IPS-15b (cell line): Measurements from ENCODE around the gene ADRM1.

Source experiments
- H3K27me3 ChIP-seq: one replicate; pipeline ENCODE4 v1.6.1; 2013; ENCODE audit warnings: low read length; ENCODE audit not compliant: control insufficient read depth, insufficient read depth
- H3K36me3 ChIP-seq: one replicate; pipeline ENCODE4 v1.6.1; 2013; ENCODE audit warnings: low read length; ENCODE audit not compliant: control insufficient read depth, insufficient read depth
- H3K4me1 ChIP-seq: one replicate; pipeline ENCODE4 v1.6.1; 2013; ENCODE audit warnings: mild to moderate bottlenecking, low read length; ENCODE audit not compliant: control insufficient read depth, insufficient read depth
- H3K4me3 ChIP-seq: one replicate; pipeline ENCODE4 v1.5.1; 2013; ENCODE audit warnings: low read depth, low read length
- H3K9ac ChIP-seq: one replicate; pipeline ENCODE4 v1.6.1; 2013; ENCODE audit warnings: low read depth, mild to moderate bottlenecking, low read length
- H3K9me3 ChIP-seq: one replicate; pipeline ENCODE4 v1.6.1; 2013; ENCODE audit warnings: mild to moderate bottlenecking, low read length; ENCODE audit not compliant: control insufficient read depth, insufficient read depth

Gene ADRM1

GRCh38 chr20:62331347-62331746 is 28.6 kb downstream of the ADRM1 start:
- H3K4me3 ChIP-seq: no peak overlapping the region
- H3K9ac ChIP-seq: no peak overlapping the region
- no peaks in the 10 kb centered on the region for H3K4me1 ChIP-seq
- H3K36me3 ChIP-seq: peaks cover 82% of the 10 kb centered on the region
- H3K27me3 ChIP-seq: no peaks in the 10 kb centered on the region
- no peaks in the 10 kb centered on the region for H3K9me3 ChIP-seq

DNA sequence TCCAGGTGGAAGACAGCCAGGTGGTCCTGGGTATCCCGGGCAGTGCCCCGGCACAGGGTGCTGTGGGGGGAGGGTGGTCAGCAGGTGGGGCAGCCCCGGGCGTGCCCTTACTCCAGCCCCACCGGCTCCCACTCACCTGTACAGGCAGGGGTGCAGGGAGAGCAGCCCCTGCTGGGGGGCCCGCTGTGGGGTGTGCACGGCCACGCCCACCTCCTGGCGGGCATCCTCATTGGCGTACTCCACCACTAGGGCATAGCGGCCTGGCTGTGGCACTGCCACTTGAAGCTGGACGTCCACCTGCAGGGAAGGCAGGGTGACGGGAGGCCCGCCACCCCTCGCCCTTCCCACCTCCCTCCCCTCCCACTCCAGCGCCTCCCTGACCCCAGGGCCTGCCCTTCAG is 29.6 kb downstream of the ADRM1 start:
- H3K36me3 ChIP-seq: peaks cover 83% of the 10 kb centered on the region

DNA sequence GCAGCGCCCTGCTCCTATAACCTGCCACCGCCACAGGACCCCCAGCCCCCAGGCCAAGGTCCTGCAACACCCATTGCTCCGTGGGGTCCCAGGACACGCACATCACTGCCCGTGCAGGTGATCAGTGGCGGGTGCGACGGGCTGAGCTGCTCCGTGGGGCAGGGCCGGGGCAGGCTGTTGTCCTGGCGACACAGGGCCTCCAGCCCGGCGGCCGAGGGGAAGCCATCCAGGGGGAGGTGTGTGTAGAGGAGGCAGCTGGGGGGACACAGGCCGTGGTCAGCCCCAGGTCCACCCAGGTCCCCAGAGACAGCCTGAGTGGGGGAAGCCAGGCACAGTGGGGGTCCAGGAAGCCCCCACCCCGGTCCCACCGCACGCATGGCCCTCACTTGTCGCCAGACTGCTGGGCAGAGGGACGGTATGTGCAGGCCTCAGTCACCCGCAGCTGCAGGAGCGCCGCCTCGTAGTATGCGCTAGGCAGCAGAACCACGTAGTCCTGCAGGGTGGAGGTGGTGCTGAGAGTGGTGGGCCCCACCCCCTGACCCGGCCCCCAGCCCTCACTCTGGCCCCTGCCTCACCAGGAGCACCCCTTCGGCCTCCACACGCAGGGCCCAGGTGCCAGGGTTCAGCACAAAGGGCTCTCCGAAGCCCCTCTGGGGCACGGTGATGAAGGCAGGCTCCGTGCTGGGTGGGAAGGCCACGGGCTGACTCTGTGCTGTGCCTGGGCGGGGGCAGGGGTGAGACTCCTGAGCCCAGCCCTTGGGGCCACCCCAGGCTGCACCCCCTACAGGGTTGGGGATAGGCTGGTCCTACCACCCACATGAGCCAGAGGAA is 30.4 kb downstream of the ADRM1 start:
- H3K27me3 ChIP-seq: no peaks in the 10 kb centered on the region
- no peaks in the 10 kb centered on the region for H3K9me3 ChIP-seq
- no peak overlapping the region for H3K9ac ChIP-seq
- H3K4me3 ChIP-seq: no peak overlapping the region
- H3K36me3 ChIP-seq: peaks cover 83% of the 10 kb centered on the region
- H3K4me1 ChIP-seq: no peaks in the 10 kb centered on the region

More for the DNA sequence above, 29.6 kb downstream of the ADRM1 start:
- H3K9me3 ChIP-seq: no peaks in the 10 kb centered on the region
- no peak overlapping the region for H3K4me3 ChIP-seq
- no peak overlapping the region for H3K9ac ChIP-seq
- H3K4me1 ChIP-seq: no peaks in the 10 kb centered on the region
- H3K27me3 ChIP-seq: no peaks in the 10 kb centered on the region

GRCh38 chr20:62333820-62334595 is 31.2 kb downstream of the ADRM1 start:
- H3K27me3 ChIP-seq: no peaks in the 10 kb centered on the region
- no peaks in the 10 kb centered on the region for H3K4me1 ChIP-seq
- no peak overlapping the region for H3K4me3 ChIP-seq
- no peaks in the 10 kb centered on the region for H3K9me3 ChIP-seq
- H3K36me3 ChIP-seq: peaks cover 78% of the 10 kb centered on the region
- no peak overlapping the region for H3K9ac ChIP-seq

DNA sequence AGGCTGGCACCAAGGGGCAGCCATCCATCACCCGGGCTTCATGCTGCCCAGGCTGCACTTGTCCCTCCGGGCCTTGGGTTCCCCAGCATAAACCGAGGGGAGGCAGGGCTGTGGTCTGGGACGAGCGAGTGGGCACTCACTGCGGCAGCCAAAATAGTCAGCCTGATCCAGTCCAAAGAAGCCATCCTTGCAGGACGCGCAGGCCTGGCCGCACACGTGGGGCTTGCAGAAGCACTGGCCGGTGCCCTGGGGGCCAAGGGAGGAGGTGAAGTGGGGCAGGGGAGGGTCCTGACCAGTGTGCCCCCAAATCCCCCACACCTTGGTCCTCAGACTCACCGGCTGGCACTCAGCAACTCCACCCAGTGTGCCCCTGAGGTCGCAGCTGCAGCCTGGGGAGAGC is 32.1 kb downstream of the ADRM1 start:
- peaks cover 73% of the 10 kb centered on the region for H3K36me3 ChIP-seq
- H3K4me3 ChIP-seq: no peak overlapping the region
- no peak overlapping the region for H3K9ac ChIP-seq
- no peaks in the 10 kb centered on the region for H3K27me3 ChIP-seq
- no peaks in the 10 kb centered on the region for H3K9me3 ChIP-seq
- H3K4me1 ChIP-seq: no peaks in the 10 kb centered on the region

- Histone ChIP-seq H3K4me1 (no peaks in the 10 kb centered on the region), H3K9me3 (no peaks in the 10 kb centered on the region), H3K4me3 (no peak overlapping the region), H3K36me3 (peaks cover 72% of the 10 kb centered on the region), H3K27me3 (no peaks in the 10 kb centered on the region), H3K9ac (no peak overlapping the region)
These were observed 32.7 kb downstream of the ADRM1 start for GRCh38 chr20:62335532-62335931.

- Histone ChIP-seq H3K9ac (no peak overlapping the region), H3K9me3 (no peaks in the 10 kb centered on the region), H3K4me1 (no peaks in the 10 kb centered on the region), H3K4me3 (no peak overlapping the region), H3K27me3 (no peaks in the 10 kb centered on the region), H3K36me3 (peaks cover 73% of the 10 kb centered on the region)
These were observed 33.5 kb downstream of the ADRM1 start for GRCh38 chr20:62336329-62336728.

DNA sequence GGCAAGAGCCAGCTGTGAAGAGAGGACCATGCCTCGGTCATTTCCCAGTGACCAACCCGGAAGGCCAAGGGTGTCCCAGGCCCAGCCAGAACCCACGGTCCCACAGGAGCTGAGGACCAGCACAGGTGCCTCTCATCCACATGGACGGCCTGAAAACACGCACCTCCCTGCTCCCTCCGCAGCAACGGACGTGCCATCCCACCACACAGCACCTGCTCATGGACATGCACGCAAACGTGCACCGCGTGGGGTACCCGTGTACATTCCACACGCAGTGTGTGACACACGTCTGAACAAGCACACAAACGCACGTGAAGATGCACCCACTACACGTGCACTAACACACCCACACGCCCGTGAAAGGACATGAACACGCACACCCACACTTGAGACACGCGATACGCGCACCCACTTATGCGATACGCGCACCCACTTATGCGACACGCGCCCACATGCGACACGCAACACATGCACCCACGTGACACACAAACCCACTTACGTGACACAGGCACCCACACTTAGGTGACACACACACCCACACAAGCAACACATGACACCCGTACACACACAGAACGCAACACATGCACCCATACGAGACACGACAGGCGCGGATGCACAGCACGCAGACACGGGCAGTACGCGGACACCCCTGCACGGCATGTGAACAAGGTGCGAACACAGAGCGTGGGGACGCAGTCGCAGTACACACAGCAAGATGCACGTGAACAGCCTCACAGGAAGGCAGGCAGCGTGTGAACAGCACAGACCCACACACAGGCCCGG is 34.2 kb downstream of the ADRM1 start:
- Histone ChIP-seq H3K9ac (no peak overlapping the region), H3K27me3 (no peaks in the 10 kb centered on the region), H3K36me3 (peaks cover 70% of the 10 kb centered on the region), H3K4me3 (no peak overlapping the region), H3K4me1 (no peaks in the 10 kb centered on the region), H3K9me3 (no peaks in the 10 kb centered on the region)

GRCh38 chr20:62337558-62338293 is 34.9 kb downstream of the ADRM1 start:
- Histone ChIP-seq H3K36me3 (peaks cover 68% of the 10 kb centered on the region), H3K27me3 (no peaks in the 10 kb centered on the region), H3K9me3 (no peaks in the 10 kb centered on the region), H3K9ac (no peak overlapping the region), H3K4me3 (no peak overlapping the region), H3K4me1 (no peaks in the 10 kb centered on the region)

DNA sequence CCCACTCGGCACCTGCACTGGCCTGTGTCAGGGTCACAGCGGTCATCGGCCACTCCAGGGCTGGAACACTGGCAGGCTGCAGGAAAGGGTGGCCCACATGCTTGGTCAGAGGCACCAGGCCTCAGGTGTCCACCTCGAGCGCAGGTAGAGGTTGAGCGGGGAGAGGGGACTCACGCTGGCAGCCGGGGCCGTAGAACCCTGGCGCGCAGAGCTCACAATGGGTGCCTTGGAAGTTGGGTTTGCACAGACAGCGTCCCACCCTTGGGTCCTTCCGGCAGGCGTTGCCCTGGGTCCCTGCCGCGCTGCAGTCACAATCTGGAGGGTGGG is 35.5 kb downstream of the ADRM1 start:
- no peak overlapping the region for H3K4me3 ChIP-seq
- H3K9me3 ChIP-seq: no peaks in the 10 kb centered on the region
- H3K36me3 ChIP-seq: peaks cover 67% of the 10 kb centered on the region
- no peaks in the 10 kb centered on the region for H3K4me1 ChIP-seq
- H3K9ac ChIP-seq: no peak overlapping the region
- no peaks in the 10 kb centered on the region for H3K27me3 ChIP-seq

DNA sequence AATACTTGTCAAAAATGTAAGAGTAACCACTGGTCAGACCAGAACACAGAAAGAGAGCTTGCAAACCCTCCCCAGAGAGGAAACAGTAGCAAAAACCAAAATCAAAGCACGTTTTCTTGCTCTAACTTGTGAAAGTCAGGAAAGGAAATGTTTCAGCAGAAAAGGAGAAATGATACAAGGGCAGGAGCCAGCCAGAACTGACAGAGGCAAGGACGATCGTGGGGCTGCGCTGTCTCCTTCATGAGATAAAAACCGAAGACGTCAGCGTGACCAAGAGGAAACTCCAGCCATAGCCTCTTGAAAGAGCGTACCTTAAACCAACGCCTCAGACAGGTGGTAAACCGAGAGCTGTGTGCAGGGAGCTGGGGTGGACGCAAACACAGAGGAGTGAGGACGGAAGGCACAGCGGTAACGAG is 36.9 kb downstream of the ADRM1 start:
- H3K9me3 ChIP-seq: no peaks in the 10 kb centered on the region
- H3K27me3 ChIP-seq: no peaks in the 10 kb centered on the region
- H3K9ac ChIP-seq: no peak overlapping the region
- no peaks in the 10 kb centered on the region for H3K4me1 ChIP-seq
- no peak overlapping the region for H3K4me3 ChIP-seq
- peaks cover 55% of the 10 kb centered on the region for H3K36me3 ChIP-seq
